GM12878 (cell line): ENCODE data around the gene FCGR2B. TPM values are rescaled to one million over a fixed set of nuclear protein-coding genes. Genes with fewer than 3 reads are reported as not detected.

Source experiments
- polyA plus RNA-seq, 11 experiments: library from polyadenylated mRNA; depleted of rRNA in 4 of 11; unstranded in 6 of 11; stranded (reverse) in 5 of 11; fragments of >200 nt; fragmentation: Nextera tagmentation in 4 of 11; fragmentation: Illumina TruSeq in 1 of 11; extraction: Ambion mirVana in 4 of 11; extraction: Trizol in 1 of 11; gene quantifications; 1 replicate in 1 of 11; 2 replicates in 10 of 11; pipeline versions ENCODE4 v1.2.1 to v1.2.3, GENCODE V29; 2011 to 2016; ENCODE audit warnings: inconsistent platforms in 2 of 11, missing spikeins in 2 of 11, low read depth in 1 of 11
- small RNA-seq: library from RNA; depleted of rRNA; stranded (forward); fragments of <200 nt; gene quantifications from one replicate; pipeline ENCODE3, GENCODE V24; 2014
- total RNA-seq, 4 experiments: library from RNA; depleted of rRNA in 3 of 4; stranded (reverse); fragments of >200 nt in 3 of 4; fragmentation: Illumina TruSeq in 1 of 4; extraction: Trizol in 1 of 4; gene quantifications; 2 replicates each; pipeline versions ENCODE4 v1.2.1 to v1.2.3, GENCODE V29; 2013 to 2021

The FCGR2B gene
- total and polyA plus RNA-seq, 10 of the 15 experiments (the other 5 are each of a cell fraction or from before 2014, with no cell fraction given) = 76.6 to 216 (median 108) TPM

Small RNAs within 50 kb of the gene (small RNA-seq; reads per million reads assigned to genes)
- gene RF00019 = not detected

Other genes with a start within 250 kb of the FCGR2B start
Only the 7 nearest of the 8 such genes appear.
- 0.65 and 0.96 TPM in 2 replicates for gene HSPA6, start 138.6 kb upstream of the FCGR2B start, total RNA-seq (2014; rRNA removed)
- 0.18 and 0.36 TPM in 2 replicates for gene HSPA6, start 138.6 kb upstream of the FCGR2B start, total RNA-seq (2014; rRNA removed; fragmentation: Illumina TruSeq; extraction: Trizol)
- gene HSPA6, start 138.6 kb upstream of the FCGR2B start, total RNA-seq (2021) = 1.6 and 1.8 TPM in 2 replicates
- gene HSPA6, start 138.6 kb upstream of the FCGR2B start, polyA plus RNA-seq (2011; rRNA removed) = 0.06 and 0.18 TPM in 2 replicates
- gene HSPA6, start 138.6 kb upstream of the FCGR2B start, polyA plus RNA-seq (2014; fragmentation: Illumina TruSeq; extraction: Trizol) = 0.12 and 0.16 TPM in 2 replicates
- gene HSPA6, start 138.6 kb upstream of the FCGR2B start, polyA plus RNA-seq (2014; fragmentation: Nextera tagmentation; extraction: Ambion mirVana) = under 1 TPM; 0.05 to 0.09 TPM
- 1.2 and 1.5 TPM in 2 replicates for gene HSPA6, start 138.6 kb upstream of the FCGR2B start, polyA plus RNA-seq (2014; rRNA removed)
- 1 to 10 TPM; 8.5 to 8.8 TPM for gene HSPA6, start 138.6 kb upstream of the FCGR2B start, polyA plus RNA-seq (2016; fragmentation: Nextera tagmentation; extraction: Ambion mirVana)
- 0.05 TPM in 1 of 2 replicates, not detected in the other for gene FCGR3A, start 113.3 kb upstream of the FCGR2B start, total RNA-seq (2014; rRNA removed)
- gene FCGR3A, start 113.3 kb upstream of the FCGR2B start, total RNA-seq (2014; rRNA removed; fragmentation: Illumina TruSeq; extraction: Trizol) = not detected in 2 replicates
- gene FCGR3A, start 113.3 kb upstream of the FCGR2B start, total RNA-seq (2021) = 0.10 TPM in 1 of 2 replicates, not detected in the other
- gene FCGR3A, start 113.3 kb upstream of the FCGR2B start, polyA plus RNA-seq (2011; rRNA removed) = not detected in 2 replicates
- gene FCGR3A, start 113.3 kb upstream of the FCGR2B start, polyA plus RNA-seq (2014; fragmentation: Illumina TruSeq; extraction: Trizol) = not detected in 2 replicates
- not detected for gene FCGR3A, start 113.3 kb upstream of the FCGR2B start, polyA plus RNA-seq (2014; fragmentation: Nextera tagmentation; extraction: Ambion mirVana)
- gene FCGR3A, start 113.3 kb upstream of the FCGR2B start, polyA plus RNA-seq (2014; rRNA removed) = not detected in 2 replicates
- gene FCGR3A, start 113.3 kb upstream of the FCGR2B start, polyA plus RNA-seq (2016; fragmentation: Nextera tagmentation; extraction: Ambion mirVana) = under 1 TPM in 1 of 2 experiments, not detected in 1; 0.09 TPM
- not detected in 2 replicates for gene FCGR3B, start 32.0 kb upstream of the FCGR2B start, total RNA-seq (2014; rRNA removed)
- gene FCGR3B, start 32.0 kb upstream of the FCGR2B start, total RNA-seq (2014; rRNA removed; fragmentation: Illumina TruSeq; extraction: Trizol) = not detected in 2 replicates
- not detected in 2 replicates for gene FCGR3B, start 32.0 kb upstream of the FCGR2B start, total RNA-seq (2021)
- gene FCGR3B, start 32.0 kb upstream of the FCGR2B start, polyA plus RNA-seq (2011; rRNA removed) = not detected in 2 replicates
- gene FCGR3B, start 32.0 kb upstream of the FCGR2B start, polyA plus RNA-seq (2014; fragmentation: Illumina TruSeq; extraction: Trizol) = not detected in 2 replicates
- not detected for gene FCGR3B, start 32.0 kb upstream of the FCGR2B start, polyA plus RNA-seq (2014; fragmentation: Nextera tagmentation; extraction: Ambion mirVana)
- not detected in 2 replicates for gene FCGR3B, start 32.0 kb upstream of the FCGR2B start, polyA plus RNA-seq (2014; rRNA removed)
- gene FCGR3B, start 32.0 kb upstream of the FCGR2B start, polyA plus RNA-seq (2016; fragmentation: Nextera tagmentation; extraction: Ambion mirVana) = not detected
- 419 and 443 TPM in 2 replicates for gene FCRLA, start 44.1 kb downstream of the FCGR2B start, total RNA-seq (2014; rRNA removed)
- 269 and 273 TPM in 2 replicates for gene FCRLA, start 44.1 kb downstream of the FCGR2B start, total RNA-seq (2014; rRNA removed; fragmentation: Illumina TruSeq; extraction: Trizol)
- 286 and 294 TPM in 2 replicates for gene FCRLA, start 44.1 kb downstream of the FCGR2B start, total RNA-seq (2021)
- gene FCRLA, start 44.1 kb downstream of the FCGR2B start, polyA plus RNA-seq (2011; rRNA removed) = 122 and 130 TPM in 2 replicates
- gene FCRLA, start 44.1 kb downstream of the FCGR2B start, polyA plus RNA-seq (2014; fragmentation: Illumina TruSeq; extraction: Trizol) = 378 and 399 TPM in 2 replicates
- 100 to 1,000 TPM; 418 to 714 TPM for gene FCRLA, start 44.1 kb downstream of the FCGR2B start, polyA plus RNA-seq (2014; fragmentation: Nextera tagmentation; extraction: Ambion mirVana)
- 355 and 359 TPM in 2 replicates for gene FCRLA, start 44.1 kb downstream of the FCGR2B start, polyA plus RNA-seq (2014; rRNA removed)
- gene FCRLA, start 44.1 kb downstream of the FCGR2B start, polyA plus RNA-seq (2016; fragmentation: Nextera tagmentation; extraction: Ambion mirVana) = 100 to 1,000 TPM; 339 to 389 TPM
- 11.3 and 11.5 TPM in 2 replicates for gene FCRLB, start 58.4 kb downstream of the FCGR2B start, total RNA-seq (2014; rRNA removed)
- gene FCRLB, start 58.4 kb downstream of the FCGR2B start, total RNA-seq (2014; rRNA removed; fragmentation: Illumina TruSeq; extraction: Trizol) = 3.1 and 3.4 TPM in 2 replicates
- gene FCRLB, start 58.4 kb downstream of the FCGR2B start, total RNA-seq (2021) = 7.9 and 8.3 TPM in 2 replicates
- 1.2 and 1.5 TPM in 2 replicates for gene FCRLB, start 58.4 kb downstream of the FCGR2B start, polyA plus RNA-seq (2011; rRNA removed)
- 1.2 and 1.9 TPM in 2 replicates for gene FCRLB, start 58.4 kb downstream of the FCGR2B start, polyA plus RNA-seq (2014; fragmentation: Illumina TruSeq; extraction: Trizol)
- gene FCRLB, start 58.4 kb downstream of the FCGR2B start, polyA plus RNA-seq (2014; fragmentation: Nextera tagmentation; extraction: Ambion mirVana) = 1 to 10 TPM in 1 of 2 experiments, under 1 TPM in 1; 0.55 to 1.2 TPM
- gene FCRLB, start 58.4 kb downstream of the FCGR2B start, polyA plus RNA-seq (2014; rRNA removed) = 8.8 and 9.4 TPM in 2 replicates
- 10 to 100 TPM; 10.9 to 11.7 TPM for gene FCRLB, start 58.4 kb downstream of the FCGR2B start, polyA plus RNA-seq (2016; fragmentation: Nextera tagmentation; extraction: Ambion mirVana)
- gene DUSP12, start 86.6 kb downstream of the FCGR2B start, total RNA-seq (2014; rRNA removed) = 41.1 and 42.5 TPM in 2 replicates
- 23.7 and 24.1 TPM in 2 replicates for gene DUSP12, start 86.6 kb downstream of the FCGR2B start, total RNA-seq (2014; rRNA removed; fragmentation: Illumina TruSeq; extraction: Trizol)
- 25.2 and 29.8 TPM in 2 replicates for gene DUSP12, start 86.6 kb downstream of the FCGR2B start, total RNA-seq (2021)
- 50.8 and 62.5 TPM in 2 replicates for gene DUSP12, start 86.6 kb downstream of the FCGR2B start, polyA plus RNA-seq (2011; rRNA removed)
- gene DUSP12, start 86.6 kb downstream of the FCGR2B start, polyA plus RNA-seq (2014; fragmentation: Illumina TruSeq; extraction: Trizol) = 24.8 and 25.7 TPM in 2 replicates
- gene DUSP12, start 86.6 kb downstream of the FCGR2B start, polyA plus RNA-seq (2014; fragmentation: Nextera tagmentation; extraction: Ambion mirVana) = 10 to 100 TPM in 1 of 2 experiments, 1 to 10 TPM in 1; 7.0 to 13.3 TPM
- gene DUSP12, start 86.6 kb downstream of the FCGR2B start, polyA plus RNA-seq (2014; rRNA removed) = 46.5 and 51.5 TPM in 2 replicates
- gene DUSP12, start 86.6 kb downstream of the FCGR2B start, polyA plus RNA-seq (2016; fragmentation: Nextera tagmentation; extraction: Ambion mirVana) = 10 to 100 TPM; 42.5 TPM
- gene ATF6, start 103.2 kb downstream of the FCGR2B start, total RNA-seq (2014; rRNA removed) = 15.2 and 18.0 TPM in 2 replicates
- gene ATF6, start 103.2 kb downstream of the FCGR2B start, total RNA-seq (2014; rRNA removed; fragmentation: Illumina TruSeq; extraction: Trizol) = 23.0 and 23.3 TPM in 2 replicates
- gene ATF6, start 103.2 kb downstream of the FCGR2B start, total RNA-seq (2021) = 17.0 and 17.5 TPM in 2 replicates
- 24.3 and 30.4 TPM in 2 replicates for gene ATF6, start 103.2 kb downstream of the FCGR2B start, polyA plus RNA-seq (2011; rRNA removed)
- gene ATF6, start 103.2 kb downstream of the FCGR2B start, polyA plus RNA-seq (2014; fragmentation: Illumina TruSeq; extraction: Trizol) = 19.2 and 23.8 TPM in 2 replicates
- gene ATF6, start 103.2 kb downstream of the FCGR2B start, polyA plus RNA-seq (2014; fragmentation: Nextera tagmentation; extraction: Ambion mirVana) = 1 to 10 TPM; 7.8 to 8.9 TPM
- 10.3 and 11.7 TPM in 2 replicates for gene ATF6, start 103.2 kb downstream of the FCGR2B start, polyA plus RNA-seq (2014; rRNA removed)
- gene ATF6, start 103.2 kb downstream of the FCGR2B start, polyA plus RNA-seq (2016; fragmentation: Nextera tagmentation; extraction: Ambion mirVana) = 10 to 100 TPM; 12.9 to 14.2 TPM